A549 (cell line): ENCODE results near the gene FAM107A.

Source experiments
- CTCF ChIP-seq: fragments of >200 bp; sonication (Bioruptor Twin); formaldehyde crosslinking; IDR thresholded peaks from 3 replicates; pipeline ENCODE4 v1.5.1; 2016
- EP300 ChIP-seq, 2 experiments: fragments of >200 bp; sonication (Bioruptor Twin); formaldehyde crosslinking; IDR thresholded peaks; 2 replicates in 1 of 2; 3 replicates in 1 of 2; pipeline ENCODE4 v1.6.1; 2016 to 2017
- MAX ChIP-seq: IDR thresholded peaks from 2 replicates; pipeline ENCODE4 v1.6.1; 2012
- RCOR1 ChIP-seq: fragments of 150-350 bp; IDR thresholded peaks from 2 replicates; pipeline ENCODE4 v1.6.1; 2014; ENCODE audit warnings: antibody characterized with exemption, low read length, low read depth
- RNF2 ChIP-seq: fragments of 200-600 bp; sonication (generic); IDR thresholded peaks from 2 replicates; pipeline ENCODE4 v1.6.1; 2016; ENCODE audit warnings: low read depth, mild to moderate bottlenecking, antibody characterized with exemption, moderate library complexity, borderline replicate concordance

GRCh38 chr3:58551636-58552180 lies 25.5 kb downstream of the FAM107A start:
- TF ChIP-seq RNF2 (no peak), RCOR1 (no peak), MAX (no peak), CTCF (no peak), EP300 (IDR thresholded peaks at IDR 0.05) (no peak)
